ENCODE measurements around the gene KDM7A. TPM values are rescaled to one million over a fixed set of nuclear protein-coding genes. Genes with fewer than 3 reads are reported as not detected.

KDM7A gene
- total RNA-seq, 4 donors from 2014 or later, result 11.1 to 29.8 (median 20.7) TPM

GRCh38 chr7:140061607-140061930 lies 115.2 kb downstream of the KDM7A start:
- Histone ChIP-seq H3K4me3 (replicated peaks in 1 of 3) (peak overlapping the region in 1 of 3 donors; percentile 70), H3K27me3 (no peaks in the 10 kb centered on the region), H3K9me3 (no peaks in the 10 kb centered on the region), H3K4me1 (peaks cover 18 to 19% of the 10 kb centered on the region in 2 donors), H3K27ac (peak overlapping the region in 2 of 3 donors; percentile 79 to 92), H3K36me3 (no peaks in the 10 kb centered on the region)
- DNase-seq, result no peak
- intact Hi-C loops (cut with DNase I), result no loop called here
- TF ChIP-seq POLR2A (IDR thresholded peaks at IDR 0.05) (no peak), CTCF (IDR thresholded peaks at IDR 0.05) (no peak)
- WGBS, 2 donors, result 86 to 91% methylated on average over 2 of the region's 2 CpGs

DNA sequence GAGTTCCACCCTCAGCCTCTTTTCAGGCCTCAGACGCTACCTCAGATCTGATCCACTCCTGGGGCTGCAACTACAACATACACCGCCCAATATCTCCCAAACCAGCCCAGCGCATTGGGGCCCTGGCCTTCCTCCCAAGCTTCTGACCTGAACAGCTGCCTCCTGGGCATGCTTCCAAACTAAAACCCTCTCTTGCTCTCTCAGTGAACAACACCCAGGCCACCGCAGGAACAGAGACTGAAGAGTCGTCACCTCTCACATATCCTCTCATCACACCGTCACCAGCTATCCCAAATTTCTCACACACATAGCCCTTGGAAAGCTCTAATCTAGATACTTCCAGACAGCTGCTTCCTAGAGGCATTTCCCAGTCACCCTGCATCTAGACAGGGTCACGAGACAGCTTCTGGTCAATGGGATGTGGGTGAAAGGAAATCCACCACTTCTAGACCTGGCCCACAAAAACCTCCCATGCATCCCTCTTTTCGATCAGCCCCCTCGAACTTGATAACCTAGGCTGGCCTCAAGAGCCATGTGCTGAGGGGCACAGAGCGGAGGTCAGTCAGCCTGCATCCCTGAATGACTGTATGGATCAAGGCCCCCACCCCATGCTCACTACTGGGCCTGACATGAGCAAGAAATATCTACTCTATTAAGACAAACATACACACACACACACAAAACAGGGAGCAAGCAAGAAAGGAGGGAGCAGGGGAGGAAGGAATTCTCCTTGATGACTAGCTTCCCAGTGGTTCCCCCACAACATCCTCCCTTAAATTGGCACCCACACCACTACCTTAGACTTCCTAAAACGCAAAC lies 115.8 kb downstream of the KDM7A start:
- DNase-seq, result peak; percentile 65 to 66
- intact Hi-C loops (cut with DNase I), result no loop called here

GRCh38 chr7:140060243-140060630 lies 116.5 kb downstream of the KDM7A start:
- peak overlapping the region in 2 of 3 donors; percentile 30 to 79 for H3K27ac ChIP-seq
- no peak overlapping the region for H3K4me3 ChIP-seq (replicated peaks in 1 of 3)
- 90% methylated on average over 3 of the region's 3 CpGs for WGBS, 2 donors
- H3K36me3 ChIP-seq, result no peaks in the 10 kb centered on the region
- intact Hi-C loops (cut with DNase I), result no loop called here
- TF ChIP-seq CTCF (IDR thresholded peaks at IDR 0.05), result no peak
- TF ChIP-seq POLR2A (IDR thresholded peaks at IDR 0.05), result no peak
- DNase-seq, result no peak
- H3K4me1 ChIP-seq, result peaks cover 18 to 19% of the 10 kb centered on the region in 2 donors
- H3K27me3 ChIP-seq, result no peaks in the 10 kb centered on the region
- no peaks in the 10 kb centered on the region for H3K9me3 ChIP-seq

More for the DNA sequence above, 115.8 kb downstream of the KDM7A start:
- Histone ChIP-seq H3K9me3 (no peaks in the 10 kb centered on the region), H3K36me3 (no peaks in the 10 kb centered on the region), H3K27me3 (no peaks in the 10 kb centered on the region), H3K27ac (peak overlapping the region in 2 of 3 donors; percentile 79 to 92), H3K4me1 (peaks cover 18 to 19% of the 10 kb centered on the region in 2 donors), H3K4me3 (replicated peaks in 1 of 3) (peak overlapping the region in 1 of 3 donors; percentile 70)
- WGBS, 2 donors, result 65% methylated on average over 11 of the region's 11 CpGs
- TF ChIP-seq CTCF (IDR thresholded peaks at IDR 0.05) (no peak), POLR2A (IDR thresholded peaks at IDR 0.05) (no peak)

GRCh38 chr7:140059273-140060242 lies 117.2 kb downstream of the KDM7A start:
- Histone ChIP-seq H3K4me3 (replicated peaks in 1 of 3) (no peak overlapping the region), H3K4me1 (peaks cover 18 to 19% of the 10 kb centered on the region in 2 donors), H3K27ac (peak overlapping the region in 2 of 3 donors; percentile 30 to 79), H3K27me3 (no peaks in the 10 kb centered on the region), H3K36me3 (no peaks in the 10 kb centered on the region), H3K9me3 (no peaks in the 10 kb centered on the region)
- DNase-seq, result peak; percentile 58 to 60
- no peak for TF ChIP-seq POLR2A (IDR thresholded peaks at IDR 0.05)
- no peak for TF ChIP-seq CTCF (IDR thresholded peaks at IDR 0.05)
- intact Hi-C loops (cut with DNase I), result no loop called here
- WGBS, 2 donors, result 81 to 86% methylated on average over 12 of the region's 12 CpGs
